Measurements from ENCODE around the gene IL5.

GRCh38 chr5:132526290-132526973 is 16.9 kb downstream of the IL5 start:
- no peak for TF ChIP-seq POLR2A (IDR thresholded peaks at IDR 0.05)
- TF ChIP-seq CTCF (IDR thresholded peaks at IDR 0.05): peak; percentile 78 to 80 (median 80)
- TF ChIP-seq POLR2AphosphoS5 (IDR thresholded peaks at IDR 0.05): no peak

All from breast epithelium (tissue), 3 donors.